ENCODE results near the gene APOBEC3A.
"Not testable (repeated sequence)": the region's sequence is repeated elsewhere in the genome, so short reads cannot be mapped to it uniquely, and the experiment has no call there.

APOBEC3A gene

DNA sequence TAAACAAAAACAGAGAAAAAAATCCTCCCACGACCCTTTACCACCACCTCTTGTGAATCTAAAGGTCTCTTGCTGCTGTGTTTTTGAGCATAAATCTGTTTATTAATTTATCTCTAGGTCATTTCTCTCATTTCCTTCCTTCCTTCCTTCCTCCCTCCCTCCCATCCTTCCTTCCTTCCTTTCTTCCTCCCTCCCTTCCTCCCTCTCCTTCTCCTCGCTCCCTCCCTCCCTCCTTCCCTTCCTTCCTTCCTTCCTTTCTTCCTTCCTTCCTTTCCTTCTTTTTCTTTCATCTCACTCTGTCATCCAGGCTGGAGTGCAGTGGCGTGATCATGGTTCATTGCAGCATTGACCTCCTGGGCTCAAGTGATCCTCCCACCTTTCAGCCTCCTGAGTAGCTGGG is 13.5 kb upstream of the APOBEC3A start:
- DNase-seq = no peak

DNA sequence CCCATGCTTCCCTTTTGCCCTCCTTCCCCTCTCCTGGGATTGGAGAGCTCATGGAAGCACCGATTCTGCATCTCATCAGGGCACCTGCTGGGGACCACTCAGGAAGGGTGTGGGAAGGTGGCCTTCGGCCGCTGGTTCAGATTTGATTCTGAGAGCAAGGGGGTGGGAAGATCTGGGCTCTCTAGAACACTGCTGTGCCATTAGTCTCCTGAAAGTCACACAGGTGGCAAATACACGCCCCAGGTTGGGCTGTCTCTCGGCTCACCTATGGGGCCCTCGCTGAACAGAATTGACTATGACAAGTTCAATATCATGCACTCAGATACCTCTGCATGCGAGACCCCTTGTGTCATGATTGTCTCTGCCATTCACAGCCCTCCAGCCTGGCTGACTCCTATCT is 12.8 kb upstream of the APOBEC3A start:
- no peak for DNase-seq

DNA sequence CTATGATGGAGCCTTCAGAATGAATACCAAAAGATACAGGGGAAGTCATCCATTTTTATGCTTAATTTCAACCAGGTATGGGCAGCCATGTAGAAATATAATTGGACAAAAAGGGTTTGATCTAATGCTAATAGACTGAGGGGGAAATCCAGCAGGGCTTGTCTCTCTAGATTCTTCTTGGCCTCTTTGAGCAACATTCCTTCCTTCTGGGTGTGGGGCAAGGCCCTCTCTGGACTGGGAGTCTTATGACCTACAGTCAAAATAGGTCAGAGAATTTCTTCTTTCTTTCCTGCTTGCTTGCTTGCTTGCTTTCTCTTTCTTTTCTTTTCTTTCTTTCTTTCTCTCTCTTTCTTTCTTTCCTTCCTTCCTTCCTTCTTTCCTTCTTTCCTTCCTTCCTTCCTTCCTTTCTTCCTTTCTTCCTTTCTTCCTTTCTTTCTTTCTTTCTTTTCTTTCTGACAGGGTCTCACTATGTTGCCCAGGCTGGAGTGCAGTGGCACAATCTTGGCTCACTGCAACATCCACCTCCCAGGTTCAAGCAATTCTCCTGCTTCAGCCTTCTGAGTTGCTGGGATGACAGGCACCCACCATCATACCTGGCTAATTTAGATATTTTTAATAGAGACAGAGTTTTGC is 11.6 kb upstream of the APOBEC3A start:
- not testable (repeated sequence) for DNase-seq

DNA sequence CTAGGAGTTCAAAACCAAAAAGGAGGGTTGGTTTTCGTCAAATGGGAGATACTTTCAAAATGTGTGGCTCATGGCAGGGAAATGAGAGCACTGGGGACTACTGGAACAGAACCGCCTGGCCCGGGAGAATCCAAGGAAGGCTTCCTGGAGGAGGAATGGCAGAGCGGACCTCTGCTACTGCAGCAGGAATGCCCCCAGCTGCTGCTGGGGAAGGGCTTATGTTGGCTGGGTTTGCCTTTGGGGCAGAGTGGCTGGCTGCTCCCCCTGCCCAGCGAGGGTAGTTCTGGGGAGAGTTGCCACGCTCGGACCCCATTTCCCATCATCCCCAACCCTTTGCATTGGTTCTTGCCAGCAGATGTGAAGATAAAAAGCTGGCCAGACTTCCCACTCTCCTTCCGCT is 10.6 kb upstream of the APOBEC3A start:
- no peak for DNase-seq

DNA sequence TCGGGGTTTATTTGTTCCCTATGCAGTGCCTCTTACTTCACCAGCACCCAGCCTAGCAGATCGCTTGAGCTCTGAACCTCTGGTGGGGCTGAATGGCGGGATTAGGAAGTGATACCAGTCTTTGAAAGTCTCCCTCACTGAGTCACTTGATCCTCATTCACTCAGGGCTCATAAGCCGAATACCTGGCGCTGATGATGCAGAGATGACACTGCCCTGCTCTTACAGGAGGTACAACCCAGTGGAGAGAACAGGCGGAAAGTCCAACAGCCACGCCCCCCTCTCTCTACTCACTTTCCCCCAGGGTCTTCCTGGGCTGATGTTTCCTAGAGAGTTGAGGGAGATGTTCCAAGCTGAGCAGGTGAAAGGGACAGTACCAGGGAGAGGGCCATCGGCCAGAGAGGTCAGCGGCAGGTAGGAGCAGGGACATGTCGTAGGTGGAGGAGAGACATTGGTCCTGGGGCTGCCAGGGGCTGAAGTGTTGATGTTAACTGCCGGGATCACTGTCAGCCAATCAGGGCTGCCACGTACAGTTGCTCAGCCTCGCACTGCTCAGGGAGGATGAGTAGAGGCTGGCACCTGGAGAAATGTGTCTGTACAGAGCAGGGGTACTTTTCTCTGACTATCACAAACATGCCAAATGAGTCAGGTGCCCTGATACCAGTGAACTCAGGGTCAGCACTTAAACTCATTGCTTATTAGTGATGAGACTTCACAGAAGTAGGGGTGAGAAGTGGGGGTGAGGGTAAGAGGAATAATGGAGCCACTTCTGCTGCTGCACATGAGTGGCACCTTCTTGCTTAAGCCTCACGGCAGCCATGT is 9.9 kb upstream of the APOBEC3A start:
- no peak for DNase-seq

DNA sequence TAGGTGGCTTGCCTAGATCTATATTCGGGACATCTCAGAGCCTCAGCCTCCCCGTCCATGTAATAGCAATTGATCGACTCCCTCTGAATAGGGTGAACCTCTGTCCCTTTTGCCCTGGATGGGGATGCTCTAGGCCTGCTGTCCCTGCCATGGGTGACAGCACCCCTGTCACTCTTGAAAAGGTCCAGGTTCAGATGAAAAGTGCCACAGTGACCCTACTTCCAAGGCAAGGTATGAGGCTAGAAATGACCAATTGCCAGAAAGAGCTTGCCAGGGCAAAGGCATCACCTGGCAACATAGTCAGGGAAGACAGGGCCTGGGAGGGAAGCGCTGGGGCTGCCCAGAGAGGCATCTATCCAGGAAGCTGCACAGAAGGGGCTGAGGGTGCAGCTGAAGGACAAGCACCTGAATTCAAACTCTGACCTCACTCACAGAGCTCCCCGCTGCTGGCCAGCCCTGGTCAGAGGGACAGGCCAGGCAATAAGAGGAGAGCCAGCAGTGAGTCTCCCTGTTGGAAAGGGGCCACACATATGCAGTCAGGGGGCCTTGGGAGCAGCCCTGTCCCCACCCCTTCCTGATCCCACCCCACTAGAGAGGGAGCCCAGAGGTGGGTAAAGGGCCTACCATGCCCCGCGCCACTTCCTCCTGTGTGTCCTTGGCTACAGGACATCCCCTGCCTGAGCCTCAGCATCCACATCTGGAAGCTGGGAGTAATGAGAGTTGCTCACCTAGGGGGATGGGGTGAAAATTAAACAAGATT is 9.0 kb upstream of the APOBEC3A start:
- DNase-seq = no peak

DNA sequence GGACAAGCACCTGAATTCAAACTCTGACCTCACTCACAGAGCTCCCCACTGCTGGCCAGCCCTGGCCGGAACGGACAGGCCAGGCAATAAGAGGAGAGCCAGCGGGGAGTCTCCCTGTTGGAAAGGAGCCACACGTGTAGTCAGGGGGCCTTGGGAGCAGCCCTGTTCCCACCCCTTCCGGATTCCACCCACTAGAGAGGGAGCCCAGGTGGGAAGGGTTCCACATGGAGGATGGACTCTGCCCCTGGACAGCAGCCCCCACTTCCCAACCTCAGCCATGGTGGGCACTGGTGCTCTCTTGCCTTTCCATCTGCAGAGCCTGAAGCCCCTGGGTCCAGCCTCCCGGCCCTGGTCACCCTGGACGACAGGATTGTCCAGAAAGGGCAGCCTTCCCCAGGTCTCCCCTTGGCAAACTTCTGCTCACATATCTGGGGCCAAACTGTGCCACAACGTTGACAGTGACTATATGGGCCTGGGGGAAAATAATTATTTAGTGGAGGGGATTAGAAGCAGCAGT is 7.5 kb upstream of the APOBEC3A start:
- no peak for DNase-seq

DNA sequence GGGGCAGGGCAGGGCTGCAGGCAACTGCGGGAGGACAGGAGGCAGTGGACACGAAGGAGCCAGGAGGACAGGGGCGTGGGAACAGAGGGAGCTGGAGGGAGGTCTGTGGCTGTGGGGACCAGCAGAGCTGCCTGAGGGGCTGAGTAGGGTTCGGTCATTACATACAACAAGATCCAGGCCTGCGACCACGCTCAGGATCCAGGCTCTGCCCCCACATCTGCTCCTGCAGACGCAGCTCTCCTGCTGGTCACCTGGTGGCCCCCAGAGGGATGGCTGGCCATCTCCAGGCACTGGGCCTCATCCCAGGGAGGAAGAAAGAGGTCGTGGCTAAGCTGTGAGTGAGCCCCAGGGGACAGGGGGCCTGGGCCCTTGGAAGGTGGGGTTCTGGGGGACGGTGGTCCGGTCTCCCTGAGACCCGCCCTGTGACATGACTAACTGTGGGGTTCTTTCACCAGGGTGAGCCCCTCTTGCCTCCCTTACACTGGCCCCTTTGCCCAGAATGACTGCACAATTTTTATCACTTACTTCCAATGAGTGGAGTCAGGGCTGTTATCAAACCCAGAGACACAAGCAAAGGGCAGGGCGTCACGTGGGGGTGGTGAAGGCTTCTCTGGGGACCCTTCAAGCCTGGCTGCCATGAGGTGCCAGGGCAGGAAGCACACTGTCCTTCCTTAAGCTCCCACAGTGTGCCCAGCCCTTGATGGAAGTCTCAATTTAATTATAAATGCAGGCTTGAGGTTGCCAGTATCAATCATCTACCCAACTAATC is 6.7 kb upstream of the APOBEC3A start:
- no peak for DNase-seq

DNA sequence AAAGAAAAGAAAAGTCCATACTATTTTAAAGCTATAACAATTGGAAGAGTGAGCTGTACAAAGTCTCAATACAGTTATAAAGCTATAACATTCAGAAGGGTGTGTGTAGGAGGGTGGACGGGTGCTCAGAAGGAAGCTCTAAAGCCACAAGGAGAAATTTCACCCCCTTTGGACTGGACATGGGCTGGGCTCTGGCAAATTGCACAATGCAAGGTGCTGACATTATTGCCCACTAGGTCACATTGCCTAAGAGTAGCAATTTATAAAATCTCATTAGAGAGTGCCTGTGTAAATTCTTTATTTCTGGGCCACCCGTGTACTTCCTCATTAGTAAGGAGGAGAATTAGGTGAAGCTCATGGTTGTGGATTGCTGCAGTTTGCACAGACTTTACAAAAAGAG is 5.7 kb upstream of the APOBEC3A start:
- DNase-seq = no peak

DNA sequence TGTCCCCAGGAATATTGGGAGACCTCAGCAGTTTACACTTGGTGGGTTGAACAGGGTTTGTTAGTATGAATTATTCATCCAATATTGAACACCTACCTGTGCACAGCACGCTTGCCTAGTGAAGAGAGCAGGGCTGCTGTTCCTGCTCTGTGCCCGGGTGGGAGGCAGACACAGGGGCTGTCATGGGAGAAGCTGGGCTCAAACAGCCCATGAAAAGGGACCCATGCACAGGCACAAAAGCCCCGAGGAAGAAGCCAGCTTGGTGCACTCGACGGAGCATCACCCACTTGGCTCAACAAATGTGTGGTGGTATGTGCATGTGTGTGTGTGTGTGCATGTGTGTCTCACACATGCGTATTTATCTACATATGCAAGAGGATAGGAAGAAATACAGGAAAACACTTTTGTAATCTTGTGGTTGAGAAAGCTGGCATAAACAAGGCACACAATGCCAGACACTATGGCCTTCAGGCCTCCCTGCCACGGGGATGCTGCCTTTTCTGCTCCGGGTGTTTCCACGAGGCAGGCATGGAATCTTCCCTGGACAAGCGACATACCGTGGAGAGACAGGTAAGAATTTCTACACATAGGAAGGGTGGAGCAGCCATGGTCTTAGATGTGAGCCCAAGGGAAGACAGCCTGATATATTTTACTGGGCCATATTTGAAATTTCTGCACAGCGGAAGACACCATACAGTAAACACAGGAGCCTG is 5.0 kb upstream of the APOBEC3A start:
- no peak for DNase-seq

DNA sequence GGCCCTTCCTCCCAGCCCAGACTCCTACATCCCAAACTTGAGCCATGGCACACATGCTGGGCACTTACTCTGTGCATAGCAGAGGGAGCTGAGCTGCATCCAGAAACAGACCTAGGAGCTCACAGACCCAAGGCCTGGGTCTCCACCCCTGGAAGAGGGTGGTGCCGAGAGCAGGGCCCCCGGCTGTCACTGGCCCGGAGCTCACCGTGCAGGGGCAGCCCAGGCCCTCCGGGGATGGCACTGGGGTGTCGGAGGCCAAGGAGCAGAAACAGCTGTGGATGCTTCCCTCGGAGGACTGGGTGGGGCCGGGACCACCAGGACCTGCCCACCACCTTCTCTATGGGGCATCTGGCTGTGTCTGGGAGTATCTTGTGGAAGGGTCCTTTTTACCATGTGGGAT is 4.3 kb upstream of the APOBEC3A start:
- no peak for DNase-seq

DNA sequence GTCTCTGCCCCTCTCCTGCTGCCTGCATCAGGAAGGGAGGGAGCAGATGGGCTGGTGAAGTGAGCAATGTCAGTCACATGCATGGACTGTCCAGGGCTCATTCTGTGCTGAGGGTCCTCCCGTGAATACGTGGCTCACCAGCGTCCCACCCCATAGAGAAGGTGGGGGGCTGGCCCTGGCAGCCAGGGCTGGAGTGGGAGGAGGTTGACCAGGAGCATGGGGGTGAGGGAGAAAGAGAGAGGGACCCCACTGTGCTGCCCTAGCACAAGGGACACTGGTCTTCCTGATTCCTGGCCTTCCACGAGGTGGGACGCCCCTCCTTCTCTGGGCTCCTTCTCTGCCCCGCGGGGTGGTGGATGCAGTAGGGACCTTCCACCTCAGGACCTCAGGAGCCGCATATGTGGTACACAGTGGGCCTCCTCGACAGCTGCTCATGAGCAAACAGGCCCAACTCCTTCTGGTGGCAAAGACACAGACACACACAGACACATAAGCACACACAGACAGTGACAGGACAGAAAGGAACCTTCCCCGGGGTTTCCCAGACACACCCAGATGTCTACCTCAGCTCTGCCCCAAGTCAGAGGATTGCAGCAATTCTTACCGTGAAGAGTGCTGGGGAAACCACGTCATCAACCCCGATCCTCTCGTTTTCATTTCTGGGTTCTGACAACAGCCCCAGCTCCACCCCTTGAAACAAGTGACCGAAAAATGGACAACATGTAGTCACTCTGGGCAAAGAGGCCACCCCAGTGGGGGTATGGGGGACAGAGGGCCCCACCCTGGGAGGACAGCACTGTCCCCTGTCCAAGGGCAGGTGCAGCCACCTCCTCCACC is 3.6 kb upstream of the APOBEC3A start:
- no peak for DNase-seq

DNA sequence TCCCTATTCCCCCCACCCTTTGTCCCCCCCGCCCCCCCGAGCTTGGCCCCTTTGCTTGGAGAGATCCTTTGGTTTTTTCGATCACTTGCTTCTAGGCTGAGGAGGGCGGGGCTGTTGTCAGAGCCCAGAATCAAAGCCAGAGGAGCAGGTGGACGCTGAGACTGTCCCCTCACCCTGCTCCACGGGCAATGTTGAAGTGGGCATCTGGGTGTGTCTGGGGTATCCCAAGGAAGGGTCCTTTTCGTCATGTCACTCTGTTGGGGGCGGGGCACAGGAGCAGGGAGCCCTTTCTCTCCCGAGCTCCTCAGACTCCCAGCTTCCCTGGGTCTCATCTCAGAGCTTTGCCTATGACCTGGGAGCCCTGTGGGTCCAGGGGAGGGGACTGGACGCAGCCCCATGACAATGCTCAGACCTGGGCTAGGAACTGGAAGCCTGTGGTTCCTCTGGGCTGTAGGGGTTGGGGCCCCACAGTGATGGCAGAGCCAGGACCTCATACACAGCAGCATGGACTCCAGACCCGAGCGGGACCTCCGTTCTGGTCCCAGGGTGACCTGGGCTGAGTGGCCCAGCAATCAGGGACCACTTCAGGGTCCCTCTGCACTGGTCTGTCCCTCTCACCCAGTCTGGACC is 2.9 kb upstream of the APOBEC3A start:
- DNase-seq = no peak

DNA sequence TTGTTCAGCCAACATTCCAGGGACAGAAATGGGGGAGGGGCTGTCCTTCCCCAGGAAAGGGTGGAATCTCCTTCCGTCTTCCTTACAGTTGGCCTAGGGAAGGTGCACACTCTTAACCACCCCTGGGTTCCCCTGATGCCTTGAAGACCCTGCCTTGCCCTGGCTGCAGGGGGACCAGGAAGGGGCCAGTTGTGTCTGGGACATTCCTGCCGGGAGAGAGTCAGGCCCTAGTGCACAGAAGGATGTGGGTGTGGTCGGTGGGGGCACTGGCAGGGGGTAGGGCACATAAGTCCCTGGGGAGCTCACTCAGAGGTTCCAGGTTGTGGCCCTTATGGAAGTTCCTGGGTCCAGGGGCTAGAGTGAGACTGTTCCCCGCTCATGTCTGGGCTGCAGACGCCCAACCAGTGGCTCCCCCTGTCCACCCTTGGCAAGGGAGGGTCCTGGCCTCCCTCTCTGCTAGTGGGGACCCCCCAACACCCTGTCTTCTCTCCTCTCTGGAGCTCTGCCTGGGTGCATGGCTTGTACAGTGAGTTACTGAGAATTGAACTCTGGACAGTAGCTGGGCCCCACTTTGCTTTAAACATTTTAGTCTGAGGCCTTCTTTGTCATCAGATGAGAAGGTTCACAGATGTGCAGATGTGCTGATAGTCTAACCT is 2.0 kb upstream of the APOBEC3A start:
- no peak for DNase-seq

DNA sequence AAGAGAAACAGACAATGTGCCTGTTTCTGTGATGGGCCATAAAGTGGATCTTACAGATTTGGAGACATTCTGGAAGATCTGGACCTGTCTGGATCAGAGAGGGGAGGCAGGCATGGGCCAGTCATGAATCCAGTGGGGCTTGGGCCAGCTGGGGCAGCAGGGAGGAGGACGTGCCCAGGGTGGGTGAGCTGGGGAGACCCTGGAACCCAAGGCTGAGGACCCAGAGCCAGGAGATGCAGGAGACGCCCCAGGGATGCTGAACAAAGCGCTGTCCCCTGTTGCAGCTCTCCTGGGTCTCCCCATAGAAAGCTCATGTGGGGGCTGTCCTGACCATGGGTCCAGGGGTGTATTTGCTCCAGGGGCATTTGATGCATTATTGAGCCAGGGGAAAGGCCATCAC is 1.5 kb upstream of the APOBEC3A start:
- DNase-seq = no peak

DNA sequence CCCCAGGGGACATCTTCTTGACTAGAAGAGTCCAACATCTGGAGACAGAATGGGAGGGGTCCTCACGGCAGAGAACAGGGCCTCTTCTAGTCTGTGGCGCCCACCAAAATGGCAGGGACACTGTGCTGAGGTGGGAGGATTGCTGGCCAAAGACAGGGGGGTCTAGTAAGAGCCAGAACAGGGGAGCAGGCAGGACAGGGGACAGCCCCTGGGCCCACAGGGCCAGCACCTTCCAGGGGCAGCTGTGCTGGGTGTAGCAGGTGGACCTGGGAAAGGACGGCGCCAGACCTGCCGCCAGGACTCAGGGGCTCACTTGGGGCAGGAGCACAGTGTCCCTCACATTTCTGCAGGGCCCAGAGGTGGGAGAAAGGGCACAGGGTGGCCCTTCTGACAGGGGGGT is 858 bp upstream of the APOBEC3A start:
- no peak for DNase-seq

DNA sequence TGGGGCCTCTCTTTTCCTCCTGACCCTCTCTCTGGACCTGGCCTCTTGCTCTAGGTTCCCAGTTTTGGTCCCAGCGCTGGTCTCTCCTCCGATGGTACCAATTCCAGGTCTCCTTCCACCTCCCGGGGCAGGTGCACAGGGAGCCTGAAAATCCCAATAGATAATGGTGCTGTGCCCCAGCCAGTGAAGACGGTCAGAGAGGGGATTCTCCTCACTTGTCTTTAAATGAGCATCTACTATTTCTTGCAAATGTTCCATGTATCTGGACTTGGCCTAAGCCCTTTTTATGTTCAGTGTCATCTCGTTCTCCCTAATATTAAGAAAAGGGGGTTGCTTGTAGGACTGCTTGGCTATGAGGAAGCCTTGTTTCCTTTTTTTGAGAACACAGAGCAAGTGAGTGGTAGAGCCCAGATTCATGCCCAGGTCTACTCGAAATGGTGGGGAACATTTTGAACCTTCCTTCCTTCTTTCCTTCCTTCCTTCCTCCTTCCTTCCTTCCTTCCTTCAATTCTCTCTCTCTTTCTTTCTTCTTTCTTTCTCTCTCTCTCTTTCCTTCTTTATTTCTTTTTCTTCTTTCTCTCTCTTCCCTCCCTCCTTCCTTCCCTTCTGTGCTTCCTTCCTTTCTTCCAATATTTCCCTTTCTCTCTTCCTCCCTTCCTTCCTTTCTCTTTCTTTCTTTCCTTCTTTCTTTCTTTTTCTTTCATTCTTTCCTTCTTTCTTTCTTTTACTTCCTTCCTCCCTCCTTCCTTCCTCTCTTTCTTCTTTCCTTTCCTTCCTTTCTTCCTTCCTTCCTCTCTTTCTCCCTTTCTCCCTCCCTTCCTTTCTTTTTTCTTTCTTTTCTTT is 620 bp downstream of the APOBEC3A start:
- DNase-seq = no peak

DNA sequence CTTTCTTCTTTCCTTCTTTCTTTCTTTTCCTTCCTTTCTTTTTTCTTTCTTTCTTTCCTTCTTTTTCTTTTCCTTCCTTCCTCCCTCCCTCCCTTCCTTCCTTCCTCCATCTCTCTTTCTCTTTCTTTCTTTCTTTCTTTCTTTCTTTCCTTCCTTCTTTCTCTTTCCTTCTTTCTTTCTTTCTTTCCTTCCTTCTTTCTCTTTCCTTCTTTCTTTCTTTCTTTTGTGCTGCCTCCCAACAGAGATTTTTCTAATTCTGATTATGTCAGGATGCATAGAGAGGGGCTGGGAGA is 1.2 kb downstream of the APOBEC3A start:
- DNase-seq = not testable (repeated sequence)

DNA sequence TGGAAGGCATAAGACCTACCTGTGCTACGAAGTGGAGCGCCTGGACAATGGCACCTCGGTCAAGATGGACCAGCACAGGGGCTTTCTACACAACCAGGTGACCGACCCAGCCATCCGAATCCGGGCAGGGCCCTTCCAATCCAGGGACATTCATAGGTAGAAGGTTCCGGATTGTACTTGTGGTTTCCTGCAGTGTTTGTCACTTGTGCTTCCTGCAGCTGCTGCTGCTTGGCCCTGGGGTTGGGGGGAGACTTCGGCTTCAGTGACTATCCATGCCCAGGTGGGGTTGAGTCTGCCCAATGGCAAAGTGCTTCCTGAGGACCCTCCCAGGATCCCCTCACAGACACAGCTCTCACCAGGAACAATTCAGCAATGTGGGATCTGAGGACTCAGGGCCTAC is 2.2 kb downstream of the APOBEC3A start:
- no peak for DNase-seq

DNA sequence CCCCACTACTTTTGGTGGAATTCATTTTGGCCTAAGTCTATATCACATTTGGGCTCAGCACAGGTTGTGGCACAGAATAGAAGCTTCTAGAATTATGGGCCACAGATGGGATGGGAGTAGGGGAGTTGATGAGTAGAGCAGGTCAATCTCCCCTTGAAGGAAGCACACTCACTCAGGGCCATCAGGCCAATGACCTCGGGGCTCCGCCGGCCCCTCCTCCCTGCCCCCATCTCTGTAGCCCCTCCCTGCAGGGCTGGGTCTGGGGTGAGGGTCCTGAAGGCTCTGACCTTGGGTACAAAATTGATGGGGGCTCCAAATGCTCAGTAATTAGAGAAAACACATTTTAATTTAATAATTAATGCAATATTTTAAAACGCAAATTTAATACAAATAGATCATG is 3.3 kb downstream of the APOBEC3A start:
- DNase-seq = not testable (repeated sequence)

All from NCI-H446 treated with DMSO at 0.1 percent for 48 hours (cell line).